Keratinocyte (primary cell): ENCODE results near the gene SYT1. TPM values are rescaled to one million over a fixed set of nuclear protein-coding genes. Genes with fewer than 3 reads are reported as not detected.

Experiments used
- DNase-seq: peaks from one replicate; pipeline ENCODE4 v3.0.0-alpha.2; 2011; ENCODE audit warnings: low read depth, missing footprints, low spot score
- FAIRE-seq: peaks from 2 replicates; lab custom pipeline; 2011; peaks lifted over from hg19 to GRCh38; lab: Jason Lieb, UNC
- H2AFZ ChIP-seq: 2 replicates; pipeline ENCODE4 v1.6.0; 2012; ENCODE audit warnings: low read length, control low read depth, inconsistent platforms; ENCODE audit not compliant: control insufficient read depth
- H3K27ac ChIP-seq: 2 replicates; pipeline ENCODE4 v1.5.1; 2011; ENCODE audit warnings: low read length; ENCODE audit not compliant: control insufficient read depth, insufficient read depth
- H3K27me3 ChIP-seq: 3 replicates; pipeline ENCODE4 v1.6.0; 2011; ENCODE audit warnings: low read length; ENCODE audit not compliant: control insufficient read depth, insufficient read depth; ENCODE audit errors: extremely low read depth
- H3K36me3 ChIP-seq, 2 experiments: 2 replicates in 1 of 2; 3 replicates in 1 of 2; pipeline ENCODE4 v1.5.1; 2011; ENCODE audit warnings: low read length in 2 of 2, mild to moderate bottlenecking in 1 of 2; ENCODE audit not compliant: control insufficient read depth in 2 of 2, insufficient read depth in 2 of 2; ENCODE audit errors: extremely low read depth in 1 of 2
- H3K4me1 ChIP-seq: 3 replicates; pipeline ENCODE4 v1.5.1; 2011; ENCODE audit warnings: low read length; ENCODE audit not compliant: control insufficient read depth, insufficient read depth; ENCODE audit errors: extremely low read depth
- H3K4me2 ChIP-seq: 3 replicates; pipeline ENCODE4 v1.6.0; 2011; ENCODE audit warnings: low read depth, low read length; ENCODE audit not compliant: control insufficient read depth, insufficient read depth; ENCODE audit errors: extremely low read depth
- H3K4me3 ChIP-seq, 3 experiments: fragments of 200-600 bp in 1 of 3; sonication (generic) in 1 of 3; 2 replicates in 2 of 3; 3 replicates in 1 of 3; pipeline ENCODE4 v1.5.1; 2011 to 2016; ENCODE audit warnings: low read length in 3 of 3, mild to moderate bottlenecking in 3 of 3, control low read depth in 2 of 3, inconsistent platforms in 1 of 3, low read depth in 1 of 3, mixed read lengths in 1 of 3, mixed run types in 1 of 3, moderate library complexity in 1 of 3; ENCODE audit not compliant: control insufficient read depth in 2 of 3, insufficient read depth in 2 of 3; ENCODE audit errors: extremely low read depth in 1 of 3
- H3K79me2 ChIP-seq: 2 replicates; pipeline ENCODE4 v1.6.0; 2012; ENCODE audit warnings: low read length; ENCODE audit not compliant: control insufficient read depth, insufficient read depth
- H3K9ac ChIP-seq: 3 replicates; pipeline ENCODE4 v1.6.0; 2011; ENCODE audit warnings: low read length; ENCODE audit not compliant: control insufficient read depth, insufficient read depth; ENCODE audit errors: extremely low read depth
- H3K9me1 ChIP-seq: 3 replicates; pipeline ENCODE4 v1.6.0; 2011; ENCODE audit warnings: low read length; ENCODE audit not compliant: control insufficient read depth, insufficient read depth; ENCODE audit errors: extremely low read depth
- H3K9me3 ChIP-seq: 2 replicates; pipeline ENCODE4 v1.5.1; 2012; ENCODE audit warnings: low read depth, low read length; ENCODE audit not compliant: control insufficient read depth
- H4K20me1 ChIP-seq: 3 replicates; pipeline ENCODE4 v1.6.0; 2011; ENCODE audit warnings: low read length; ENCODE audit not compliant: control insufficient read depth, insufficient read depth; ENCODE audit errors: extremely low read depth
- EZH2 ChIP-seq: IDR thresholded peaks from one replicate; pipeline ENCODE4 v1.6.1; 2012; ENCODE audit warnings: inconsistent platforms, mild to moderate bottlenecking, low read length, moderate library complexity
- dilution Hi-C: fragments of 300-500 bp; cut with MboI; formaldehyde crosslinking; loops from one replicate; pipeline ENCODE4 v1.7.0; 2020; ENCODE audit warnings: low sequenced_read_pairs; ENCODE audit not compliant: extremely low pct_ligation_motif_present
- polyA plus RNA-seq, 5 experiments: library from polyadenylated mRNA; depleted of rRNA in 3 of 5; stranded (reverse) in 3 of 5; stranded (forward) in 1 of 5; unstranded in 1 of 5; fragments of >200 nt; gene quantifications; 1 replicate in 1 of 5; 2 replicates in 3 of 5; 3 replicates in 1 of 5; pipeline versions ENCODE4 v1.2.1 to v1.2.3, GENCODE V29; 2011 to 2012; ENCODE audit warnings: missing spikeins in 2 of 5, low read depth in 1 of 5, low replicate concordance in 1 of 5
- TF ChIP-seq, protein P1 (sequence below), 3 experiments: IDR thresholded peaks in 1 of 3; conservative IDR thresholded peaks in 1 of 3; optimal IDR thresholded peaks in 1 of 3; 2 replicates in 2 of 3; 3 replicates in 1 of 3; pipeline versions ENCODE3 to v1.5.1; 2011; ENCODE audit warnings: low read length in 3 of 3, mild to moderate bottlenecking in 3 of 3, moderate library complexity in 2 of 3, control low read depth in 1 of 3, inconsistent platforms in 1 of 3; ENCODE audit not compliant: insufficient read depth in 2 of 3; ENCODE audit errors: extremely low read depth in 1 of 3

SYT1 gene
- polyA plus RNA-seq, 1 donor (not counting 4 experiments of a cell fraction or from before 2014, with no cell fraction given) = 6.1 TPM

DNA sequence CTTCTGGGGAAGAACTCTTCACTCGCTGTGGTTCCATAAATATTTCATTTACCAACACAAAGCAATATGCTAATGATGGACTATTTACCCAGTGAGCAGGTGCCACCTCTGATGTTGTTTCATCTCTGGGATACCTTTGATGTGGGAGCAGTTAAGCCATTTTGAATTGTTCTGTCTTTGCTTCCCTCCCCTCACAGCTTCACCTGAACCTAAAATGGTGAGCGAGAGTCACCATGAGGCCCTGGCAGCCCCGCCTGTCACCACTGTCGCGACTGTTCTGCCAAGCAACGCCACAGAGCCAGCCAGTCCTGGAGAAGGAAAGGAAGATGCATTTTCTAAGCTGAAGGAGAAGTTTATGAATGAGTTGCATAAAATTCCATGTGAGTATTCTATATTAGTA is 352.7 kb downstream of the SYT1 start:
- Histone ChIP-seq H3K9me1 (no peaks in the 10 kb centered on the region), H3K9me3 (no peaks in the 10 kb centered on the region), H3K9ac (no peak overlapping the region), H3K4me2 (no peak overlapping the region), H3K27ac (no peak overlapping the region), H3K79me2 (no peaks in the 10 kb centered on the region), H3K4me1 (no peaks in the 10 kb centered on the region), H4K20me1 (no peaks in the 10 kb centered on the region), H3K36me3 (no peaks in the 10 kb centered on the region), H3K27me3 (no peaks in the 10 kb centered on the region), H2AFZ (no peak overlapping the region), H3K4me3 (no peak overlapping the region)
- FAIRE-seq (no peak), DNase-seq (no peak)
- dilution Hi-C loops = no loop called here
- TF ChIP-seq EZH2 = no peak
- TF ChIP-seq, protein P1, sequence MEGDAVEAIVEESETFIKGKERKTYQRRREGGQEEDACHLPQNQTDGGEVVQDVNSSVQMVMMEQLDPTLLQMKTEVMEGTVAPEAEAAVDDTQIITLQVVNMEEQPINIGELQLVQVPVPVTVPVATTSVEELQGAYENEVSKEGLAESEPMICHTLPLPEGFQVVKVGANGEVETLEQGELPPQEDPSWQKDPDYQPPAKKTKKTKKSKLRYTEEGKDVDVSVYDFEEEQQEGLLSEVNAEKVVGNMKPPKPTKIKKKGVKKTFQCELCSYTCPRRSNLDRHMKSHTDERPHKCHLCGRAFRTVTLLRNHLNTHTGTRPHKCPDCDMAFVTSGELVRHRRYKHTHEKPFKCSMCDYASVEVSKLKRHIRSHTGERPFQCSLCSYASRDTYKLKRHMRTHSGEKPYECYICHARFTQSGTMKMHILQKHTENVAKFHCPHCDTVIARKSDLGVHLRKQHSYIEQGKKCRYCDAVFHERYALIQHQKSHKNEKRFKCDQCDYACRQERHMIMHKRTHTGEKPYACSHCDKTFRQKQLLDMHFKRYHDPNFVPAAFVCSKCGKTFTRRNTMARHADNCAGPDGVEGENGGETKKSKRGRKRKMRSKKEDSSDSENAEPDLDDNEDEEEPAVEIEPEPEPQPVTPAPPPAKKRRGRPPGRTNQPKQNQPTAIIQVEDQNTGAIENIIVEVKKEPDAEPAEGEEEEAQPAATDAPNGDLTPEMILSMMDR (optimal IDR thresholded peaks at IDR 0.05 in 1 of 3, IDR thresholded peaks at IDR 0.05 in 1 of 3, conservative IDR thresholded peaks at IDR 0.05 in 1 of 3; ENCODE audit: extremely low read depth in 1 of 3, insufficient read depth in 2 of 3, low read length in 3 of 3) = no peak

DNA sequence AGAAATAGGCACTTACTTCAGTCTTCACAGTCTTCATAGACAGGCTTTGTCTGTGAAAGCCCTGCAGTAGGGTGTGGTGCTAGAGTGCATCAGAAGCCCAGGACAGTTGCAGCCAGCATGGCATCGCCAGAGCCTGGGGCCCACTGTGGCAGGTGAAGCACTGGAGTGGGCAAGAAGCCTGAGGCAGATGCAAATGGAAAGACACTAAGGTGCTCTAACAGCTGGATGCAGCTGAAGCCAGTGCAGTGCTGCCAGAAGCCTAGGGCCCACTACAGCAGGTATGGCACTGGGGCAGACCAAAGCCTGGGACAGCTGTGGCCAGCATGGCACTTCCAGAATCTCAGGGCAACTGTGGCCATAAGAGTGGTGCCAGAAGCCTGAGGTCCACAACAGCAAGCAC is 358.6 kb downstream of the SYT1 start:
- TF ChIP-seq, protein P1 (optimal IDR thresholded peaks at IDR 0.05 in 1 of 3, IDR thresholded peaks at IDR 0.05 in 1 of 3, conservative IDR thresholded peaks at IDR 0.05 in 1 of 3; ENCODE audit: extremely low read depth in 1 of 3, insufficient read depth in 2 of 3, low read length in 3 of 3) = no peak
- no peak for TF ChIP-seq EZH2
- Histone ChIP-seq H3K9me3 (no peaks in the 10 kb centered on the region), H3K79me2 (no peaks in the 10 kb centered on the region), H3K27me3 (no peaks in the 10 kb centered on the region), H4K20me1 (no peaks in the 10 kb centered on the region), H3K9me1 (no peaks in the 10 kb centered on the region), H3K4me1 (no peaks in the 10 kb centered on the region), H3K4me2 (no peak overlapping the region), H3K9ac (no peak overlapping the region), H3K4me3 (no peak overlapping the region), H3K36me3 (no peaks in the 10 kb centered on the region), H3K27ac (no peak overlapping the region), H2AFZ (no peak overlapping the region)
- FAIRE-seq (no peak), DNase-seq (no peak)
- dilution Hi-C loops = no loop called here
